ENCODE data around the gene MED13L.

DNA sequence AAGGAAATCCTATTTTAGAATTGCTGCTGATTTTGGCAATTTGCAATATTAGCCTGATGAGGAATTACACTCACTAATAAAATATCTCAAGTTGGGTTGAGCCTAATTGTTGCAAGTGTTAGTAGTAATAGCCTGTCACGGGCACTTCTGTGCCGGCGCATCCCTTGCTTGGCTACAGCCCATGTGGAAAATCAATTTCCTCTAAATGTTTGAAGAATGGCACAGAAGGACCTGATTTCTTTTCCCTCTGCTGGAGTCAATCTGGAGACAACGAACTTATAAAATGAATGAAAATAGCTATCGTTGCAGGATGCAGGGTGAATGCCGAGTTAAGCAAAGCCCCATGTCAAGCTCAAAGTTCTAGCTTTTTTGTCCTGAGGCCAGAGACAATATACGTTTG lies 31.2 kb upstream of the MED13L start:
- TF ChIP-seq, protein P1, sequence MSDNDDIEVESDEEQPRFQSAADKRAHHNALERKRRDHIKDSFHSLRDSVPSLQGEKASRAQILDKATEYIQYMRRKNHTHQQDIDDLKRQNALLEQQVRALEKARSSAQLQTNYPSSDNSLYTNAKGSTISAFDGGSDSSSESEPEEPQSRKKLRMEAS (IDR thresholded peaks at IDR 0.05), result no peak
- no peak for TF ChIP-seq SP1 (IDR thresholded peaks at IDR 0.05)
- no peak for TF ChIP-seq RAD21 (IDR thresholded peaks at IDR 0.05)
- TF ChIP-seq, protein P2, sequence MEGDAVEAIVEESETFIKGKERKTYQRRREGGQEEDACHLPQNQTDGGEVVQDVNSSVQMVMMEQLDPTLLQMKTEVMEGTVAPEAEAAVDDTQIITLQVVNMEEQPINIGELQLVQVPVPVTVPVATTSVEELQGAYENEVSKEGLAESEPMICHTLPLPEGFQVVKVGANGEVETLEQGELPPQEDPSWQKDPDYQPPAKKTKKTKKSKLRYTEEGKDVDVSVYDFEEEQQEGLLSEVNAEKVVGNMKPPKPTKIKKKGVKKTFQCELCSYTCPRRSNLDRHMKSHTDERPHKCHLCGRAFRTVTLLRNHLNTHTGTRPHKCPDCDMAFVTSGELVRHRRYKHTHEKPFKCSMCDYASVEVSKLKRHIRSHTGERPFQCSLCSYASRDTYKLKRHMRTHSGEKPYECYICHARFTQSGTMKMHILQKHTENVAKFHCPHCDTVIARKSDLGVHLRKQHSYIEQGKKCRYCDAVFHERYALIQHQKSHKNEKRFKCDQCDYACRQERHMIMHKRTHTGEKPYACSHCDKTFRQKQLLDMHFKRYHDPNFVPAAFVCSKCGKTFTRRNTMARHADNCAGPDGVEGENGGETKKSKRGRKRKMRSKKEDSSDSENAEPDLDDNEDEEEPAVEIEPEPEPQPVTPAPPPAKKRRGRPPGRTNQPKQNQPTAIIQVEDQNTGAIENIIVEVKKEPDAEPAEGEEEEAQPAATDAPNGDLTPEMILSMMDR (IDR thresholded peaks at IDR 0.05; ENCODE audit: low read depth, low read length, missing input control), result no peak
- TF ChIP-seq, protein P3, sequence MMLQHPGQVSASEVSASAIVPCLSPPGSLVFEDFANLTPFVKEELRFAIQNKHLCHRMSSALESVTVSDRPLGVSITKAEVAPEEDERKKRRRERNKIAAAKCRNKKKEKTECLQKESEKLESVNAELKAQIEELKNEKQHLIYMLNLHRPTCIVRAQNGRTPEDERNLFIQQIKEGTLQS (IDR thresholded peaks at IDR 0.05), result no peak
- no peak for TF ChIP-seq FOXA1 (IDR thresholded peaks at IDR 0.05)
- no peak for TF ChIP-seq TAF1 (conservative IDR thresholded peaks at IDR 0.05)
- no peak for TF ChIP-seq GABPA (IDR thresholded peaks at IDR 0.05 in 1 of 2, conservative IDR thresholded peaks at IDR 0.05 in 1 of 2)
- no peak for TF ChIP-seq YY1 (IDR thresholded peaks at IDR 0.05)
